NCI-H2107 treated with DMSO at 0.1 percent for 48 hours (cell line): ENCODE measurements around the gene KIF3B.

Experiments
- DNase-seq: peaks from one replicate; lab custom pipeline; 2025; ENCODE audit not compliant: unreplicated experiment; lab: John Stamatoyannopoulos, UW

Gene KIF3B

DNA sequence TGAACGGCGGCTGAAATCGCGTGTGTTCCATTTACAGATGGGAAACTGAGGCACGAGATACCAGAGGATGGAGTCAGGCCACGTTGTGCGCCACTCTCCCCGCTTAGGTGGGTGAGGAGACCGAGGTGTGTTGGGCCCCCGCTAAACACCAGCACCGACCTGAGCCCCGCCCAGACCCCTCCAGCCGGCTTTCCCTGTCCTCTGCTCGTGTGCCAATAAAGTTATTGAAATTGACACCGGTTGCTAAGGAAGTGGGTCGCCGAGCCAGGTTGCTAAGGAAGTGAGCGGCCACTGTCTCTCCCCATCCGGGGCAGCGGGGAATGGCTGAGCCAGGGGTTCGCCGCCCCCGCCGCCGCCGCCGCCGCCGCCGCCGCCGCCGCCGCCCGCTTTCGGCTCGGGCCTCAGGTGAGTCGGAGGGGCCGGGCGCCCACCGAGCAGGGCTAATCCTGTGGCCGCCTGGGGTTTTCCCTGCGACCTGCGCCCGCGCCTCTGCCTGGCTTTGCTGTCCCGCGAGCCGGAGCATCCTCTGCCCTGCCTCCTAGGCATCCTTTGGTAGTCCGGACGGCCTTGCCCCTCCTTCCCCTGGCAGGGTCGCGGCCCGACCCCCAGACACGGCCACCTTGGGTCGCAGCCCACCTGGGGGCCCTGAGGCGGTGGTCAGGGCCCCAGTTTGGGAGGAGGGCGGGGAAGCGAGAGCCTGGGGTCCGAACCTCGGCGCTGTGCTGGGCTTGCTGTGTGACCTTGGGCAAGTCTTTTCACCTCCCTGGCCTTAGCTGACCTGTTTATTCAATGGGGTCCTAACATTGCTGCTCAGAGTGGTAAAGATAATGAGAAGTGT lies at the start of gene KIF3B:
Gene KIF3B (plus strand): TSS at position 291 of the 838 bp plus-strand sequence. CDS start 32,127 bp downstream, outside the sequence.
- peak; percentile 56 for DNase-seq

DNA sequence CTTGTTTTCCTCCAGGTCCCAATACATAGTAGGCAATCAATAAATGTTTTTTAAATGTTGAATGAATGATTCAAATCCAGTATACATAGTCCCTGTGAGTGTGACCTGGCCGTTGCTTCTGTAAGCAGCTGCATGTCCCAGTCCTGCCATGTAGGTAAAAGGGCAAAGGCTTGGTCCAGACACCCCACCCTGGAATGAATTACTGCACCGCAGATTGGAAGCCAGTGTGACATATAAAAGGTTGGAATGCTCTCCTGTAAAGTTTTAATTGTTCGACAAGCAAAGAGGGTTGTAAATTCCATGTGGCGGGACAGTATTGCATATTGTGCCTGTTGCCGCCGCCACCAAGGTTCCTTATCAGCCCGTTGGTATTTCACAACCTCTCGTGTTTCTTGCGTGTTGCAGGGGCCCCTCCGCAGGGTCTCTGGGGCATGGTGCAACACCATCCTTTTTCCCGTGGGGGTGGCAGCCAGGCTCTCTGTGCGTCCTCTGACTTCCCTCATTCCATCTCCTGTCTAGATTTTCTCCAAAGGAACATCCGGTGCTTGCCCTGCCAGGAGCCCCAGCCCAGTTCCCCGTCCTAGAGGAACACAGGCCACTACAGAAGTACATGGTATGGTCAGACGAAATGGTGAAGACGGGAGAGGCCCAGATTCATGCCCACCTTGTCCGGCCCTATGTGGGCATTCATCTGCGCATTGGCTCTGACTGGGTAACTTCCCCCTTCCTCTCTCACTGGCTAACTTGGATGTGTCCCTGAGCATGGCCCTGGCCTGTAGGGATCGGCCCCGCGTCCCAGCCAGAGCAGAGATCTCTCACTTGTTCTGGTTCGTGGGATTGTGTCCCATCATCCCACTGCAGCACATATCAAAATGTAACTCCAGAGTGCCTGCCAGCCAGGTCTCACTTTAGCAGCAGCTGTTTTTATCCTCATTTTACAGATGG lies 49.4 kb upstream of the KIF3B start:
- no peak for DNase-seq

- no peak for DNase-seq
Measured at GRCh38 chr20:32229251-32229747, 48.2 kb upstream of the KIF3B start.

DNA sequence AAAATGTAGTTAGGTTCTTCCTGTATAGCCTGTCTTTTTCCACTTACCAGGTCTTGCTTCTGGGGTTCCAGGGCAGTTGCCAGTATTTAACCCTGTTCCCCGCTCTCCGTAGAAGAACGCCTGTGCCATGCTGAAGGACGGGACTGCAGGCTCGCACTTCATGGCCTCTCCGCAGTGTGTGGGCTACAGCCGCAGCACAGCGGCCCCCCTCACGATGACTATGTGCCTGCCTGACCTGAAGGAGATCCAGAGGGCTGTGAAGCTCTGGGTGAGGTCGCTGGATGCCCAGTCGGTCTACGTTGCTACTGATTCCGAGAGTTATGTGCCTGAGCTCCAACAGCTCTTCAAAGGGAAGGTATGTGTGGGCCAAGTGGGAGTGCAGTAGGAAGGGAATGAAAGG lies 46.7 kb upstream of the KIF3B start:
- DNase-seq: no peak

DNA sequence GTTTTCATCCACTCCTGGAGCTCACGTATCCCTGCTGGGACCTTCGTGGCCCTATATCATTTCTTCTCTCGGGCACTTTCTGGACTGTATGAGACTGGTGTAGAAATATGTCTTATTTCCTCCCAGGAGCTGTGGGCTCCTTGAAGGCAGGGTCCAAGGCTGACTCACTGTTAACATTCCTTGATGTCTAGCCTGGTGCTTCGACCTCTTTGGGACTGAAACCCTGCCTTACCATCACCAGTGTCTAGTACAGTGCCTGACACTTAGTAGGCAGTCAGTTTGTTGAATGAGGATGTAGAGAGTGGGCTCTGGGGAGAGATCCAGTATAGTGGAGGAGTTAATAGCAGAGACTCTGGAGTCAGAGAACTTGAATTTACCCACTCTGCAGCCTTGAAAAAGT lies 46.2 kb upstream of the KIF3B start:
- DNase-seq: no peak

GRCh38 chr20:32231847-32232246 lies 45.6 kb upstream of the KIF3B start:
- no peak for DNase-seq

DNA sequence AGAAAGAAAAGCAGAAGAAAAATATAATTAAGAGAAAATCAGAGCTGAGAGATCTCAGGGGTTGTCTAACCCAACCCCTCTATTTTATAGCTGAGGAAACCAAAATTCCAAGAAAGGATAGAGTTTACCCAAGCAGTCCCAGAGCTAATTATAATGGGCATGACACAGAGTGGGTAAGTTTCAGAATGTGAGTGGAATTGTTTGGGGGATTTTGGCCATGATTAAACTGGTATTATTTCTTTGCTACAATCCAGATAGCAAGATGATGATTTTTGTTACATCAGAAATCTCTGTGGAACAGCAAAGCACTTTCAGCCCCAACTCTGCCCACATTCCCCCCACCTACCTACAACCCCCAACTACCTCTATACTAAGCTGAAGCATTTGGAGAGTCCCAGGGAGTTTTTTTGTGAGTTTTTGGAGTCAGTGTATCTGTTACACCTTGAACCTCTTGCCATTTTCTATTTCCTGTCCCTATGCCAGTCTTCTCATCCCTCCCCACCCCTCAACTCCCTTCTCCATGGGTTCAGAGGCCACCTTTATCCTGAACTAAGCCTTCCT lies 45.0 kb upstream of the KIF3B start:
- DNase-seq: no peak

DNA sequence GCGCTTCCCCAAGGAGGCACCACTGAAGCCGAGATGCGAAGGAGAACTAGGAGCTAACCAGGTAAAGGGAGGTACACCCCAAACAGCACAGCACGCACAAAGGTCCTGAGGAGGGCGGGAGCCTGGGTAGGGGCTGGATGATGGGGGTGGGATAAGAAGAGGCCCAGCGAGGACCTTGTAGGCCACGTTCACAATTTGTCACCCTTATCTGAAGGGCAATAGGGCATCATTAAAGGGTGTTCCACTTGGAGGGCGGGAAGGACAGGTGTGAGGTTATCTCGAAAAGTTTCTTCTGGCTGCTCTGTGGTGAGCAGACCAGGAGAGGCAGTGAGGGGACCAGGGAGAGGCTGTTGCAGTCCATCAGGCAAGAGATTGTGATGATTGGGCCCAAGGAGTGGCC lies 44.2 kb upstream of the KIF3B start:
- DNase-seq: no peak

DNA sequence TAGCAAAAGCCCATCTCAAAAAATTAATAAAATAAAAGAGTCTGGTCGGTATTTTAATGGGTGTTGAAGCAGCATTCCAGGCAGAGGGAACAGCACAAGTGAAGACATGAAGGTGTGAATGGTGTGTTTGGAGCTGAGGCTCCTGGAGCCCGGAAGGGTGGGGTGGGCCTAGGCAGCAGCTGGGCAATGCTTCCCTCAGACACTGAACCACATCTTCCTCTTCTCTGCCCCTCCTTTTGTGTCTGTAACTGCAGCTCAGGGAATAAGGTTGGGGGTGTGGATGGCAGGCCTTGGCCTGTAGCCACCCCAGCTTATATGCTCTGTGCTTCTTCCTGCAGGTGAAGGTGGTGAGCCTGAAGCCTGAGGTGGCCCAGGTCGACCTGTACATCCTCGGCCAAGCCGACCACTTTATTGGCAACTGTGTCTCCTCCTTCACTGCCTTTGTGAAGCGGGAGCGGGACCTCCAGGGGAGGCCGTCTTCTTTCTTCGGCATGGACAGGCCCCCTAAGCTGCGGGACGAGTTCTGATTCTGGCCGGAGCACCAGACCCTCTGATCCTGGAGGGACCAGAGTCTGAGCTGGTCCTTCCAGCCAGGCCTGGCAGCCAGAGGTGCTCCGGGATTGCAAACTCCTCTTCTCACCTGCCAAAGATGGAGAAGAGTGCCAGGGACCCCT lies 43.2 kb upstream of the KIF3B start:
- DNase-seq: no peak

- DNase-seq: no peak
Measured at GRCh38 chr20:32235331-32236047, 42.0 kb upstream of the KIF3B start.

- DNase-seq: no peak
Measured at GRCh38 chr20:32236048-32236533, 41.4 kb upstream of the KIF3B start.

DNA sequence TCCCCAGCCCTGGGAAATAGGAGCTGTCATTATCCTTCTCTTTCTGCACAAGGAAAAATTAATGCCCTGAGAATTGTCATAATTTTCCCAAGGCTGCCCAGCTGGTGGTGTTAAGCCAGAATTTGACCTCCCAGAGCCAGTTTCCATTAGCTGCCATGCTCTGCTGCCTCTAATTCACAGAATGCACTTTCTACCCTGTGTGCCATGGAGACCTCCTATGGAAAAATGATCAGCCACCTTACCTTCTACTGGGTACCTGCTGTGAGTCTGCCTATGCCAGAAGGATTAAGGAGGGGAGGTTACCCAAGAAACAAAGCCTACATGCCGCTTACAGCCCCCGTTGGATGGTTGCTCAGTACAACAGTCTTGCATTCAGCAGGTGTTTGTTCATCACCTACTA lies 40.6 kb upstream of the KIF3B start:
- DNase-seq: no peak

GRCh38 chr20:32237419-32237818 lies 40.0 kb upstream of the KIF3B start:
- DNase-seq: no peak

- DNase-seq: no peak
Measured at GRCh38 chr20:32238483-32239425, 38.7 kb upstream of the KIF3B start.

DNA sequence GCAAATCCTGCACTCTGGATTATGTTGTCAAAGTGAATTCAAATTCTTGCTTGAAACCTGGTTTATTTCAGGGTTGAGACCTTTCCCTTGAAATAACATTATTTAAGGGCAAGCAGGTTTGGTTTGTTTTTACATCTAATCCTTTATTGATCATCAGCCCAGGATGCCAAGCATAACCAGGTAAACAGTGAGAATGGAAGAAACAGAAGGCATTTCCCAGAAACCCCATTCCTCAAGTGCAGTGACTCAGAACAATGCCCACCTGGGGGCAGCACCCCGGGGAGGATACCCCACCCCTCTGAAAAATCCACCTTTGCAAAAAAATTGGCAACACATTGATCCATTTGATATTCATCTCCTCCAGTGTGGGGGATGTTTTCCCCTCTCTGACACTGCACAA lies 37.2 kb upstream of the KIF3B start:
- DNase-seq: no peak

GRCh38 chr20:32241807-32242206 lies 35.6 kb upstream of the KIF3B start:
- no peak for DNase-seq

DNA sequence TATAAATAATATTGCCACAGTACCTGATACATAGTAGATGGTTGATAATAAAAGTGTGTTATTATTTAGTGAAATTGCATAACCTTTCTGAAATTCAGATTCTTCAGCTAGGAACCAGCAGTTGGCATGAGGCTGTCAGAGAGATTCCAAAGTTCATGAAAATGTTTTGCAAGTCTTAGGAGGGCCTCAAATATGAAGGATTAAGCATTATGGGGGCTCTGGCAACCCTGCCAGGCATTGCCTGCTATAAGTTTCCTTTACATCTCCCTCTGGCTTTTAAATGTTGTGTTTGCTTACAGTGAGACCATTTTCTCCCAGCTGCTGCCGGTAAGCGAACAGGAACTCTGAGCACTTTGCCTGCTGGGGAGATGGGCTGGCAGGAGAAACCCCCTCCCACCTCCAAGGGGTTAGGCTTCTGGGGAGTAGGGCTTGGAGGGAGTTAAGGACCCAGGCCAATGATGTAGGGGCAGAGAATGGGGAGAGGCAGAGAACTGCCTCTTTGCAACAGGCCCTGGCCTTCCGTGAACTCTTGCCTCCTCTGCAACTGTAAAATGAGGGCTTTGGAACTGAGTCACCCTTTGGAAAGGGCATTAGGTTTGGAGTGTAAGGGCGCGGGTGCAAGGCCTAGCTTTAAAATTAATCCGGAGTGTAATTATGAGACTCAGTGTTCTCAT lies 33.2 kb upstream of the KIF3B start:
- no peak for DNase-seq

DNA sequence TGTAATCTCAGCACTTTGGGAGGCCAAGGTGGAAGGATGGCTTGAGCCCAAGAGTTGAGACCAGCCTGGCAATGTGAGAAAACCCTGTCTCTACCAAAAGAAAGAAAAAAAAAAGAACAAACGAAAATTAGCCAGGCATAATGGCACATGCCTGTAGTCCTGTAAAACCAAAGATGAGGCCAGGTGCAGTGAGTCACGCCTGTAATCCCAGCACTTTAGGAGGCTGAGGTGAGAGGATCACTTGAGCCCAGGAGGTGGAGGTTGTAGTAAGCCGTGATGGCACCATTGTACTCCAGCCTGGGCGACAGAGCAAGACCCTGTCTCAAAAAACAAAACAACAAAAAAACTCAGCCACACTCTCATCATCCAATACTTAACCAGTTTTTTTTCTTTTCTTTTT lies 32.5 kb upstream of the KIF3B start:
- DNase-seq: no peak
